Coronary artery (tissue), 2 donors: Measurements from ENCODE around the gene HOXB8.

Source experiments
- DNase-seq: peaks from one replicate; pipeline ENCODE4 v3.0.0-alpha.2; 2017; ENCODE audit warnings: low spot score
- H3K27ac ChIP-seq, 2 donors: fragments of 200-600 bp; sonication (generic); one replicate each; pipeline ENCODE4 v1.5.1; 2016 to 2019
- H3K4me3 ChIP-seq: fragments of 200-600 bp; sonication (generic); 2 replicates; pipeline ENCODE4 v1.5.1; 2016; ENCODE audit warnings: mild to moderate bottlenecking, moderate library complexity
- TF ChIP-seq, protein P1 (sequence below): fragments of 200-600 bp; sonication (generic); IDR thresholded peaks from one replicate; pipeline ENCODE4 v1.5.1; 2019; ENCODE audit warnings: antibody characterized with exemption

Gene HOXB8

DNA sequence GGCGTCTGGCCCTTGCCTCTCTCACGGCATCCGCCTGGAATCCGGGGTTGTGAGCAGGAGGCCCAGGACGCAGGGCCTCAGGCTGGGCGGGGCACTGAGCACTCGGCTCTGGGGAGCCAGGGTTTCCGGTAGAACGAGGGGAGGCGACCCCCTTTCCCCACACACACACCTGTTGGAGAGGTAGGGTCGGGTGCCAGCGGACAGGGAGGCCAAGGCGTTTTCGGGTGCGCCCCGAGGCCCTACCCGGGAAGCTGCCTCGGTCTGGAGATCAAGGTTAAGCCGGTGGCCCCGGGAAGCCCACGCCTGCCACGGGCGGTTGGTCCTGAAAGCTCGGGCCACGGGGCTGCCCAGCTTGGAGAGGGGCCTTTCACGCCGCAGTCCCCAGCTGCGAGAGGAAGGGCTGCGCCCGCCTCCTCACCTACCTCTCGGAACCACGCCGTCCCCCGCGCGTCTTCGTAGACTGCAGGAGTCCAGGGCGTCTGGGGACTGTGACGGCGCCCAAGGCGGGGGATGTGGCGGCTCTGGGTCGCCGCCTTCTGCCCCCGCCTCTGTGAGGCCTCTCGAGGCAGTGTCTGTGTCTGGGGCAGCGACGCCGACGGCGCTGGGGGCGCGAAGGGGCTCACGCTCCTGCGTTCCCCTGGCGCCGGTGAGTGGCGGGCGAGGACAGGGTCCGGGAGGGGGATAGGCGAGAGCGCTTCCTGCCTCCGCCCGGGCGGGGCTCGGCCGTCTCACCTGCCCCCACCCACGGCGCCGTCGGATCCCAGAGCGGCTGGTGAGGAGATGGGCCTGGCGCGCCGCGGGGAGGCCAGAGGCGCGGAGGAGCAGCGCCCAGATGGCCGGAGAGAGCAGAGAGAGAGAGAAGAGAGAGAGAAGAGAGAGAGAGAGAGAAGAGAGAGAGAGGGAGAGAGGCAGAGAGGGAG, 31.4 kb upstream of the HOXB8 start:
- Histone ChIP-seq H3K4me3 (peak overlapping the region; percentile 33), H3K27ac (no peak overlapping the region)
- TF ChIP-seq, protein P1, sequence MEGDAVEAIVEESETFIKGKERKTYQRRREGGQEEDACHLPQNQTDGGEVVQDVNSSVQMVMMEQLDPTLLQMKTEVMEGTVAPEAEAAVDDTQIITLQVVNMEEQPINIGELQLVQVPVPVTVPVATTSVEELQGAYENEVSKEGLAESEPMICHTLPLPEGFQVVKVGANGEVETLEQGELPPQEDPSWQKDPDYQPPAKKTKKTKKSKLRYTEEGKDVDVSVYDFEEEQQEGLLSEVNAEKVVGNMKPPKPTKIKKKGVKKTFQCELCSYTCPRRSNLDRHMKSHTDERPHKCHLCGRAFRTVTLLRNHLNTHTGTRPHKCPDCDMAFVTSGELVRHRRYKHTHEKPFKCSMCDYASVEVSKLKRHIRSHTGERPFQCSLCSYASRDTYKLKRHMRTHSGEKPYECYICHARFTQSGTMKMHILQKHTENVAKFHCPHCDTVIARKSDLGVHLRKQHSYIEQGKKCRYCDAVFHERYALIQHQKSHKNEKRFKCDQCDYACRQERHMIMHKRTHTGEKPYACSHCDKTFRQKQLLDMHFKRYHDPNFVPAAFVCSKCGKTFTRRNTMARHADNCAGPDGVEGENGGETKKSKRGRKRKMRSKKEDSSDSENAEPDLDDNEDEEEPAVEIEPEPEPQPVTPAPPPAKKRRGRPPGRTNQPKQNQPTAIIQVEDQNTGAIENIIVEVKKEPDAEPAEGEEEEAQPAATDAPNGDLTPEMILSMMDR = no peak
- DNase-seq = no peak

DNA sequence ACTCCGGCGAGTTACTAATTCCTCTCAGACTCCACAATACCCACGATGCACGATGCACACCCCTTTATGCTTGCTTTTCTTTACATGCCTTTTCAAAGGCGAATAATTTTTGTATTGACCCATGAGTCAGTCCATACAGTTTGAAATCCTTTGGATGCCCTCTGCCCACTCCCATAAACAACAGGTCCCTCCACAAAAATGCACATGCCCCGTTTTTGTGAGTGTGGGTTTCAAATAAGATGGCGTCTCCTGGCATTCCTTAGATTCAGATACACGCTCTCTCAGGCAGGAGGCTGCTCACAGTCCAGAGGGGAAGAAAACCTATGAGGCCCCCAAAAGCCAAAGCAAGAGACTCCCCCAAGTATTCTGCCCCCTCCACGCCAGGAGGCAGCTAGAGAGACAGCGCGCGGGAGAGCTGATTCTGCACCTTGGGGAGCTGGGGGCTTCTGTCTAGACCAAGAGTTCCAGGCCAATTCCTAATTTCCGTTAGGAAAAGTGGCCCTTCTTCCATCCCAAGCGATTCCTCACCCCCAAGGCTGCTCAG, 30.6 kb upstream of the HOXB8 start:
- Histone ChIP-seq H3K4me3 (no peak overlapping the region), H3K27ac (no peak overlapping the region)
- DNase-seq = no peak
- TF ChIP-seq, protein P1 = no peak

DNA sequence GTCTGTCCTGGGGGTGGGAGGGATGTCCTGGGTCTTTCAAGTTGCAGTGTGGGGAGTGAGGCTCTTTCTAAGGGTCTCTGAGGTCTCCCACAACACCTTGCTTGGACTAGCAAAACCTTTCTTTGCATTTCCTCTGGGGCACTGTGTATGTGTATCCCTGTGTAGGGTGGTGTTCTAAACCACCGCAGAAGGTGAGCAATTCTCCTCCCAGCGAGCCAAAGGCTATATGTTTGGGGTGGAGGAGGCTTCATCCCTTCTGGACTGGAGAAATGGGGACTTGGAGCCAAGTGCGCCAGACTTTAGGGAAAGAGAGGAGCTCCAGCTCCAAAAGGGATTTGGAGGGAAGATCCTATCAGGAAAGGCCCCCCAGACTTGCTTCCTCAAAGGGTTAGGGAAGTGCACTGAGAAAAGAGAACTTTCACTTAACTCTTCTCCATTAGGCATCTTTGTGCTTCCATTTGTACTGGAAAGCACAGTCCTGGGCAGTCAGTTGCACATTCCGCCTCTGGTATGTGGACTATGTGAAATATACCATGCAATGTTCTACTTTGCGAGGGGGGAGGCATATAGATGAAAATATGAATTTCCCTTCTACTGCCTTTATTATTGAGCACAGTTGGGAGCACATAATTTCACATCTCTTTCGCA, 29.9 kb upstream of the HOXB8 start:
- no peak overlapping the region for H3K27ac ChIP-seq
- H3K4me3 ChIP-seq = no peak overlapping the region
- TF ChIP-seq, protein P1 = no peak
- DNase-seq = no peak

DNA sequence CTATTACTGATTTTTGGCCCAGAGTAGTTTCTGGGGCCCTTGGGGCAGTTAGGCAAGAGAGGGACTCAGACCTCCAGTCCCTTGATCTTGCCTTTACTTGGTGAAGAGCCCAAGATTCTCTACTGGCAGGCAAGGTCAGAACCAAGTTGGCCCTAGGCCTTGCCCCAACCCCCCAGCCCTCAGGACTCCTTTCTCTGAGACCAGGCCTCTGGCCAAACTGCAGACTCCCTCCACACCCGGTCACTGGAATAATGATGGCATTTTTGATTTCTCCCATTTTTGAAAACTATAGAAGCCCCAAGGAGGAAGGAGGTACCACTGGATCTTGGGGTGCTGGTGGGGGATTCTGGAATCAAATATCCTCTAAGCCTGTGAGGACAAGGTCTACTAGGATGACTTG, 29.1 kb upstream of the HOXB8 start:
- TF ChIP-seq, protein P1 = no peak
- no peak overlapping the region for H3K4me3 ChIP-seq
- no peak overlapping the region for H3K27ac ChIP-seq
- no peak for DNase-seq

DNA sequence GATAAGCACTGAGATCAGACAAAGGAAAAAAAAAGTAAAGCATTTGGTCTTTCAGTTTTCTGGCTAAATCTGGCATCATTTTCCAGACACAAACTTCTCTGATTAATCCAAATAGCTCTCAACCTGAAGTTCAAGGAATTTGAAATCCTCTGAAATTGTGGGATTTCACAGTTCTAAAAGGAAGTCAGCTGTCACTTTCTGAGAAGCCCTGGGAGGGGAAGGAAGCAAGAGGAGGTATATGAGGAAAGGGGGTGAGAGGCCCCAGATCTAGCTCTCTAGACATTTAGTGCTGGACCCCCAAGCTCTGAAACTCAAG, 28.6 kb upstream of the HOXB8 start:
- no peak overlapping the region for H3K27ac ChIP-seq
- DNase-seq = no peak
- TF ChIP-seq, protein P1 = no peak
- no peak overlapping the region for H3K4me3 ChIP-seq

DNA sequence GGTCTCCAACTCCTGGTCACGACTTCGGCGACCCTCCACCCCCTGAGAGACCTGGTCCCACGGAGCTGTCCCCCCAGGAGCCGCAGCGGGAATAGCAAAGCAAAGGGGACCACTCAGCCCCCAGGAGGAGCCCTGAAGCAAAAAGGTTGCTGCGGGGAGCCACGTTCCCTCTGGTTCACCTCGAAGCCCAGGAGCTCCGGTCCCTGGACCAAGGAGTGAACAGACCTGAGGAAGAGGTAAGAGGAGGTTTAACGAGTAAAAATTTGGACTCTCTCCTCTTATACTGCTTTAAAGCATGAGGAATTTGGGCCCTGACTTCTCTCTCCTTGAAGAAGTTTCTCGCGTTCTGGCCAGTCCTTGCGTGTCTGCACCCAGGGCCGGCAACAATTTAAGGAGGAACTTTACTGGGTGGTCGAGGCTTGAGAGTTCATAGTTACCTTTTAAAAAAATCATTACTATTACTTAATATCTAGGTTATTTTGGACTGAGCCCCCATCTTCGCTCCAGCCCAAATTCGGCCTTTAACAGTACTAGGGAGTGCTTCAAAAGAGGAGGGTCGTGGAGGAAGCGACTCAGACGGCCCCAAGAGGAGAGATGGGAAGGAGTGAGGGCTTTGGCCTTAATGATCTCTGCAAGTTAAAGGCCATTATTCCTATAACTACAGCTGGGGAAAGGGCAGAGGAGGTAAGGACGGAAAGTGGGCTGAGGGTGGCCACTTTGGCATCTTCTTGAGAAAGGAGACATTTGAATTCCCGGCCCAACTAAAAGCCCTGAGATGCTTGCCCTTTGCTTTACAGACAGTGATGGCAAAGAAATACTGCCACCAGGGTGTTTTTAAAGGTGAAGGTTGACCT, 28.0 kb upstream of the HOXB8 start:
- DNase-seq = no peak
- H3K27ac ChIP-seq = no peak overlapping the region
- TF ChIP-seq, protein P1 = no peak
- no peak overlapping the region for H3K4me3 ChIP-seq
